ENCODE measurements around the gene ESRRG. TPM values are rescaled to one million over a fixed set of nuclear protein-coding genes. Genes with fewer than 3 reads are reported as not detected.

Gene ESRRG
- not detected for total RNA-seq

DNA sequence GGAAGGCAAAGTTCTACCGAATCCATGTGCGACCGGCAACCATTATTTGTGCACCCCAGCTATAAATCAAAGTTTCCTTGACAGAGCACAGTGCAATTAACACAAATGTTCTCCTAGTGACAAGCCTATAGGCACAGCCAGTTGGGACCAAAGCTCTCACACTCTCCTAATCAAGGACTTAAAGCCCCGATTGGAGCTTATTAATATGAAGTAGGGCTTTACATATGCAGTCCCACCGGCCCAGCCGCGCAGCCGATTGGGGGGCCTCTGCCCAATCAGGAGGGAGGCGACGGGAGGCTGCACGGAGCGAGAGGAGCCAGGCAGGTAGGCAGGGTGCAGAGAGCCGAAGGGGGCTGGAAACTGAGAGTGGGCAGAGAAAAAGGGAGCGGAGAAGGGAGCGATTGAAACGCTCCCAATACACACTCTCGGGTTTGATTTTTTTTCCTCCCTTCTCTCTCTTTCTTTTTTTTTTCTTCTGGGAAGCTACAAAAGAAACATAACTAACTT, at the start of gene ESRRG:
TSS of gene ESRRG (minus strand) at position 156 of the 507 bp plus-strand sequence. CDS start at position 26, 130 bp downstream.
- Histone ChIP-seq H3K36me3 (no peaks in the 10 kb centered on the region), H3K27ac (no peak within 1 kb of the TSS), H3K27me3 (replicated peaks; ENCODE audit: insufficient read depth) (peaks cover 11% of the 10 kb centered on the region), H3K9me3 (no peaks in the 10 kb centered on the region), H3K4me3 (peak within 1 kb of the TSS; percentile 63), H3K4me1 (ENCODE audit: control insufficient read depth in 1 of 2, low read depth in 2 of 2) (peaks cover 0 to 7% of the 10 kb centered on the region in 2 donors)
- ATAC-seq (ENCODE audit: insufficient number of reproducible peaks, low FRiP score, low read depth): no peak
- DNase-seq (ENCODE audit: low spot score): no peak
- TF ChIP-seq, protein P1, sequence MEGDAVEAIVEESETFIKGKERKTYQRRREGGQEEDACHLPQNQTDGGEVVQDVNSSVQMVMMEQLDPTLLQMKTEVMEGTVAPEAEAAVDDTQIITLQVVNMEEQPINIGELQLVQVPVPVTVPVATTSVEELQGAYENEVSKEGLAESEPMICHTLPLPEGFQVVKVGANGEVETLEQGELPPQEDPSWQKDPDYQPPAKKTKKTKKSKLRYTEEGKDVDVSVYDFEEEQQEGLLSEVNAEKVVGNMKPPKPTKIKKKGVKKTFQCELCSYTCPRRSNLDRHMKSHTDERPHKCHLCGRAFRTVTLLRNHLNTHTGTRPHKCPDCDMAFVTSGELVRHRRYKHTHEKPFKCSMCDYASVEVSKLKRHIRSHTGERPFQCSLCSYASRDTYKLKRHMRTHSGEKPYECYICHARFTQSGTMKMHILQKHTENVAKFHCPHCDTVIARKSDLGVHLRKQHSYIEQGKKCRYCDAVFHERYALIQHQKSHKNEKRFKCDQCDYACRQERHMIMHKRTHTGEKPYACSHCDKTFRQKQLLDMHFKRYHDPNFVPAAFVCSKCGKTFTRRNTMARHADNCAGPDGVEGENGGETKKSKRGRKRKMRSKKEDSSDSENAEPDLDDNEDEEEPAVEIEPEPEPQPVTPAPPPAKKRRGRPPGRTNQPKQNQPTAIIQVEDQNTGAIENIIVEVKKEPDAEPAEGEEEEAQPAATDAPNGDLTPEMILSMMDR (IDR thresholded peaks at IDR 0.05): no peak

DNA sequence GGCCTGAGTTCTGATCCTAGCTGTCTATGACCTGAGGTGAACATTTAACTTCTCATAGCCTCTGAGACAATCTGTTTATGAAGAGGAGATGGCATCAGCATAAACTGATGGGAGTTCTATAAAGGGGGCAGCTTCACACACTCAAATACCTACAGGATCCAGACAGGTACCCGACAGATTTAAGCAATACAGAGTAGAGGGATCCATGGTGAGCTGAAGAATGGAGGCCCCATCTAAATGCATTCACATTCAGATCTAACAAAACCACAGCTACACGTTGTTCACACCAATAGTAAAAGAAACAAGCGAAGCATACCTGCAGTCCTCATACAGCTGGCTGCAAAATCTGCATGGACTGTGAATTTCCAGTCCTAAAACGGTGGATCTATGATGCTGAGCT, 48.7 kb upstream of the ESRRG start:
- DNase-seq (ENCODE audit: low spot score) (no peak), ATAC-seq (ENCODE audit: insufficient number of reproducible peaks, low FRiP score, low read depth) (no peak)
- Histone ChIP-seq H3K27ac (no peak overlapping the region), H3K9me3 (no peaks in the 10 kb centered on the region), H3K36me3 (no peaks in the 10 kb centered on the region), H3K4me3 (no peak overlapping the region), H3K27me3 (replicated peaks; ENCODE audit: insufficient read depth) (no peaks in the 10 kb centered on the region), H3K4me1 (ENCODE audit: control insufficient read depth in 1 of 2, low read depth in 2 of 2) (no peaks in the 10 kb centered on the region)
- TF ChIP-seq, protein P1 (IDR thresholded peaks at IDR 0.05): no peak

DNA sequence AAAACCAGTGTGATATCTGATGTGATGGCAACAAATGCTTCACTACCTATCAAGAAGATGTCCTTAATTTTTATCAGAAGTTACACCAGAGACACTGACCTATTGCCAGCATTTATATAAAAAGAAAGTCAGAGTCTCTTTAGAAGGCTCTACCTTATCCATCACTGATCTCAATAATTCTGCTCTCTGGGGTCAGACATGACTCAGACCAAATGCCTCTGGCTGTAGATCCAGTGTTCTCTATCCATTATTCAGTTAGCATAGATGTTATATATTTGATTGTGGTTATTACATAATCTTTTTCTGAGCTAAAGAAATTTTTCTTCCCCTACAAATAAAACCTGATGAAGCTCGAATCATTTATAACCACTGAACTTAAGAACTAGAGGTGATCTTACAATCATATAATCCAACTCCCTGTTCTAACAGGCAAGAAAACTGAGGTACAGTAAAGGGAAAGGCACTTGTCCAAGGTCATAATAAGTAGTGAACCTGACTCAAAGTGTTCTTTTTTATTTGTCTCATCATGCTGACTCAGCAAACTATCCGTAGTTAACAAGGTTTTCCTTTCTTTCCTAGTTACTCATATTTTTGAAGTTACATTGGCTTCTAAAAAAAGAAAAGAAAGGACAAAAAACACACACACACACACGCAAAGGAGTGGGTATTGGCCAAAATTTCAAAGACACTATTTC, 43.6 kb upstream of the ESRRG start:
- ATAC-seq (ENCODE audit: insufficient number of reproducible peaks, low FRiP score, low read depth) (no peak), DNase-seq (ENCODE audit: low spot score) (no peak)
- Histone ChIP-seq H3K36me3 (no peaks in the 10 kb centered on the region), H3K9me3 (no peaks in the 10 kb centered on the region), H3K4me1 (ENCODE audit: control insufficient read depth in 1 of 2, low read depth in 2 of 2) (no peaks in the 10 kb centered on the region), H3K4me3 (no peak overlapping the region), H3K27me3 (replicated peaks; ENCODE audit: insufficient read depth) (no peaks in the 10 kb centered on the region), H3K27ac (no peak overlapping the region)
- TF ChIP-seq, protein P1 (IDR thresholded peaks at IDR 0.05): no peak

DNA sequence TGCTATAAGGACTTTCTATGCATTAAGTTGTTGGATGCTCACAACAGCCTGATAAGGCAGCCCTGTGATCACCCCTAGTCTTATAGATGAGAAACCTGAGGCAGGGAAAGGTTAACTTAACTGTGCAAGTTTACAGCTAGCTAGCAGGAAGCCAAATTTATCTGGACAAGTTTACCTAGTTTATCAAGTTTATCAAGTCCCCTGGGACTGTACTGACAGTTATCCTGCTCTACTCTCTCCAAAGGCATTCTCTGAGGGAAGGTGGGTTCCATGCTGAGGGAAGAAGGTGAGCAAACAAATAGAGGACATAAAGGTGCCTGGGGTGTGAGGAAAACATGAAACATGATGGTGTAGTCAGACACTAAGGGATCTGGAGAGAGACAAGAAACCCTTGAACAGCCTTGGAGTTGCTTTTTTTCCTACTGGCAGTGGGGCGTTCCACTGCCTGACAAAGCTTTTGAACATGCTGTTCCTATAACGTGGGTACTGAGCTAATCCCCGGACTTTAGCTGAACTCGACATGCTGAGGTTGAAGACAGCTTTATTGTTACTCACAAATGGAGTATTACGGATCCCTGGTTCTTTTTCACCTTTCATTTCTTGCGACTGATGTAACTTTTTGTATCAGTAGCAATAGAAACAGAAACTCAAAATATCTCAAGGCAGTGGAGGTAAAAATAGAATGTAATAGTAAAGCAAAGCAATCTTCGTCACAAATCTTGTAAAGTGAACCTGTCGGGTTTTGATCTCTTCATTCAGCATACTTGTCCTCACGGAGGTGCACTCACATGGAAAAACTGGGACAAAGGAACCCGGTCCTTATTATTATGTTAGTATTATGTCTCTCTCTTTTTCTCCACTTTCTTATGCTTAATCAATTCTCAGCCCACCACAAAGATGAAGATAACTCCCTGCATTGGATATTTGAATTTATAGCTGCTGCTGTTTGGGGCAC, 42.4 kb upstream of the ESRRG start:
- H3K9me3 ChIP-seq: no peaks in the 10 kb centered on the region
- TF ChIP-seq, protein P1 (IDR thresholded peaks at IDR 0.05): no peak
- DNase-seq (ENCODE audit: low spot score) (no peak), ATAC-seq (ENCODE audit: insufficient number of reproducible peaks, low FRiP score, low read depth) (peak; percentile 34)
- no peaks in the 10 kb centered on the region for H3K4me1 ChIP-seq (ENCODE audit: control insufficient read depth in 1 of 2, low read depth in 2 of 2)
- no peak overlapping the region for H3K4me3 ChIP-seq
- H3K36me3 ChIP-seq: no peaks in the 10 kb centered on the region
- no peak overlapping the region for H3K27ac ChIP-seq
- no peaks in the 10 kb centered on the region for H3K27me3 ChIP-seq (replicated peaks; ENCODE audit: insufficient read depth)

DNA sequence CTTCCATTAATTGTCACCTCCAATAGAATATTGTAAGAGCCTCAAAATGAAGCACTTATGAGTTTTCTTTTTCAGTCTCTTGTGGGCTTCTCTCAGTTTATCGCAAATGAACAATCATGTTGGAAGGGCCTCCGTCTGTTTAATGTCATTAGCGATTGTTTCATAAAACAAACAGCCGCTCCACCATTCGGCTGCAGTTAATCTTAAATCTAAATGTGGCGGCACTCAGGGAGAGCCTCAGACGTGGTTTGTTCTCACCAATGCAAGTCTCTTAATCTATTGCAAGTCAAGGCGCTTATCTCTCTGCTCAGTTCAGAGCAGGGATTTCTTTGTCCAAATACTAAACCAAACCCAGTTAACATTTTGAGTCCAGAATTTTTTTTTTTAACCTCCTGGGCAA, 34.9 kb upstream of the ESRRG start:
- Histone ChIP-seq H3K36me3 (no peaks in the 10 kb centered on the region), H3K4me3 (no peak overlapping the region), H3K27me3 (replicated peaks; ENCODE audit: insufficient read depth) (no peaks in the 10 kb centered on the region), H3K9me3 (no peaks in the 10 kb centered on the region), H3K4me1 (ENCODE audit: control insufficient read depth in 1 of 2, low read depth in 2 of 2) (no peaks in the 10 kb centered on the region), H3K27ac (no peak overlapping the region)
- ATAC-seq (ENCODE audit: insufficient number of reproducible peaks, low FRiP score, low read depth): no peak
- DNase-seq (ENCODE audit: low spot score): no peak
- TF ChIP-seq, protein P1 (IDR thresholded peaks at IDR 0.05): no peak

All from thoracic aorta (tissue), 2 donors.